Suprapubic skin (tissue), 4 donors: ENCODE results near the gene KRTAP4-6. TPM values are rescaled to one million over a fixed set of nuclear protein-coding genes. Genes with fewer than 3 reads are reported as not detected.
"Not testable (repeated sequence)": the region's sequence is repeated elsewhere in the genome, so short reads cannot be mapped to it uniquely, and the experiment has no call there.

ENCODE experiments used
- DNase-seq, 2 donors: peaks; one replicate each; pipeline ENCODE4 v3.0.0-alpha.2; 2019; ENCODE audit warnings: low spot score in 2 of 2
- H3K27ac ChIP-seq: fragments of 200-600 bp; sonication (generic); one replicate; pipeline ENCODE4 v1.5.1; 2019
- H3K27me3 ChIP-seq: fragments of 200-600 bp; sonication (generic); one replicate; pipeline ENCODE4 v1.5.1; 2019
- H3K36me3 ChIP-seq: fragments of 200-600 bp; sonication (generic); one replicate; pipeline ENCODE4 v1.5.1; 2019
- H3K4me1 ChIP-seq: fragments of 200-600 bp; sonication (generic); one replicate; pipeline ENCODE4 v1.5.1; 2019
- H3K4me3 ChIP-seq: fragments of 200-600 bp; sonication (generic); one replicate; pipeline ENCODE4 v1.5.1; 2019; ENCODE audit warnings: mild to moderate bottlenecking
- H3K9me3 ChIP-seq: fragments of 200-600 bp; sonication (generic); one replicate; pipeline ENCODE4 v1.5.1; 2019
- CTCF ChIP-seq, 2 donors: fragments of 200-600 bp in 1 of 2; fragments of 450-650 bp in 1 of 2; sonication (generic) in 1 of 2; IDR thresholded peaks; one replicate each; pipeline ENCODE4 v1.5.1; 2016 to 2019; ENCODE audit warnings: antibody characterized with exemption in 2 of 2, mild to moderate bottlenecking in 1 of 2, moderate library complexity in 1 of 2
- EP300 ChIP-seq: sonication (generic); formaldehyde crosslinking; IDR thresholded peaks from one replicate; pipeline ENCODE4 v1.6.1; 2017; ENCODE audit warnings: antibody characterized with exemption
- POLR2A ChIP-seq, 2 donors: fragments of 450-650 bp; IDR thresholded peaks; one replicate each; pipeline ENCODE4 v1.6.1; 2017; ENCODE audit warnings: antibody characterized with exemption in 2 of 2, mild to moderate bottlenecking in 2 of 2, moderate library complexity in 2 of 2
- POLR2AphosphoS5 ChIP-seq, 3 donors: sonication (generic); formaldehyde crosslinking; IDR thresholded peaks; one replicate each; pipeline ENCODE4 v1.6.1; 2017; ENCODE audit warnings: antibody characterized with exemption in 3 of 3
- WGBS: methylation state at CpG from one replicate; pipeline ENCODE4 v1.1.5; 2018; 5-methylcytosine and 5-hydroxymethylcytosine counted together
- total RNA-seq, 4 donors: library from RNA; depleted of rRNA; stranded (reverse); fragments of >200 nt; gene quantifications; one replicate each; pipeline ENCODE4 v1.1.0, GENCODE V29; 2016

KRTAP4-6 gene
- total RNA-seq, 4 donors from 2014 or later, result 9.0 to 45.0 (median 13.0) TPM; not detected in 1

DNA sequence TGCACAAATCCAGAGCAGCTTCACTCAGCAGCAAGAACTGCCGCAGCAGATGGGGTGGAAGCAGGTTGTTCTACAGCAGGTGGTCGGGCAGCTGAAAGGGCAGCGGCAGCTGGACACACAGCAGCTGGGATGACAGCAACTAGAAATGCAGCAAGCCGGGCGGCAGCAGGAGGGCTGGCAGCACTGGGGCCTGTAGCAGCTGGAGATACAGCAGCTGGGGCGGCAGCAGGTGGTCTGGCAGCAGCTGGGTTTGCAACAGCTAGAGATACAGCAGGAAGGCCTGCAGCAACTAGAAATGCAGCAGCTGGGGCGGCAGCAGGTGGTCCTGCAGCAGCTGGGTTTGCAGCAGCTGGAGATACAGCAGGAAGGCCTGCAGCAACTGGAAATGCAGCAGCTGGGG is 27.2 kb upstream of the KRTAP4-6 start:
- no peaks in the 10 kb centered on the region for H3K27me3 ChIP-seq
- no peaks in the 10 kb centered on the region for H3K36me3 ChIP-seq
- DNase-seq, result no peak
- TF ChIP-seq CTCF (IDR thresholded peaks at IDR 0.05), result no peak
- TF ChIP-seq POLR2AphosphoS5 (IDR thresholded peaks at IDR 0.05), result no peak
- no peak for TF ChIP-seq EP300
- no peak for TF ChIP-seq POLR2A (IDR thresholded peaks at IDR 0.05)
- H3K4me3 ChIP-seq, result no peak overlapping the region
- H3K27ac ChIP-seq, result no peak overlapping the region
- H3K4me1 ChIP-seq, result no peaks in the 10 kb centered on the region
- no peaks in the 10 kb centered on the region for H3K9me3 ChIP-seq
- 73% methylated on average over 7 of the region's 7 CpGs for WGBS

DNA sequence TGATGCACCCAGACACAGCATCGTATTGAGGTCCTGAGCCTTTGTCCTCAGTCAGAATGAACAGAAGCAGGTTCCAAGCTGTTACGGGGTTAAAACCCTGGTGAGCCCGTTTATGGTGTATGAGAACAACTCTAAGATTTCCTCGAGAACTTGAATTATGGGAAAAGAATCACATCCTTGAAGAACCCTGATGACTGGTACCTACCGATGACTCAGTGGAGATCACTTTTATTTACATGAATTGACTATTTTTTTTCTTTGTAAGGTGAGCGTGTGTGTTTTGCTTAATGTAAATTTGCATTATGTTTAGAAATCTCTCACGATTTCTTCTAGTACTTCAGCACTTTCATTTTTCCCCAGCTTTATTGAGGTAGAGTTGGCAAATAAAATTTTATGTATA is 23.5 kb upstream of the KRTAP4-6 start:
- peaks cover 12% of the 10 kb centered on the region for H3K27me3 ChIP-seq
- no peaks in the 10 kb centered on the region for H3K4me1 ChIP-seq
- DNase-seq, result no peak
- no peaks in the 10 kb centered on the region for H3K9me3 ChIP-seq
- no peaks in the 10 kb centered on the region for H3K36me3 ChIP-seq
- WGBS, result 74% methylated on average over 7 of the region's 7 CpGs
- no peak for TF ChIP-seq POLR2AphosphoS5 (IDR thresholded peaks at IDR 0.05)
- no peak for TF ChIP-seq EP300
- no peak for TF ChIP-seq CTCF (IDR thresholded peaks at IDR 0.05)
- TF ChIP-seq POLR2A (IDR thresholded peaks at IDR 0.05), result no peak
- H3K27ac ChIP-seq, result no peak overlapping the region
- H3K4me3 ChIP-seq, result no peak overlapping the region

DNA sequence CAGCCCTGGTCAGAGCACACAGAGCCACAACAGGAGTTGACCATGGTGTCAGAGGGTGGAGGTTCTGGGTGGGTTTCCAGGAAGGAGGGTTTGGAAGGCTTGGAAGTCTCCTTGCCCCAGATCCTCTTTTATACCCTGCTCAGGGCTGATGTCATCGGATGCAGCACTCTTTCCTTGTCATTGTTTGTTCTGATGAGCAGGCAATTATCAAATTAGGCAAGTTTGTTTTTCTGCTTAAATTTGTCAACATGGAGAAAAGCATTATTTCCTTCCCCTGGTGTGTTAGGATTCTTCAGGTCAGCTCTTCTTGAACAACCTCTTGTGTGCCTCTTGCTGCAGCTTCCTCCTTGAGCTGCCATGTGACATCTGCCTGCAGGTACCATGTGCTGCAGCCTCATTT is 20.3 kb upstream of the KRTAP4-6 start, which contains the start of gene KRTAP4-4:
TSS of gene KRTAP4-4 (minus strand) at position 101 of the 400 bp plus-strand sequence. CDS start at position 44, 57 bp downstream.
- no peak within 1 kb of the TSS for H3K27ac ChIP-seq
- peaks cover 16% of the 10 kb centered on the region for H3K27me3 ChIP-seq
- WGBS, result 76% methylated on average over 1 of the region's 1 CpG
- no peaks in the 10 kb centered on the region for H3K9me3 ChIP-seq
- no peaks in the 10 kb centered on the region for H3K4me1 ChIP-seq
- no peak for TF ChIP-seq POLR2AphosphoS5 (IDR thresholded peaks at IDR 0.05)
- H3K4me3 ChIP-seq, result no peak within 1 kb of the TSS
- DNase-seq, result no peak
- H3K36me3 ChIP-seq, result no peaks in the 10 kb centered on the region

DNA sequence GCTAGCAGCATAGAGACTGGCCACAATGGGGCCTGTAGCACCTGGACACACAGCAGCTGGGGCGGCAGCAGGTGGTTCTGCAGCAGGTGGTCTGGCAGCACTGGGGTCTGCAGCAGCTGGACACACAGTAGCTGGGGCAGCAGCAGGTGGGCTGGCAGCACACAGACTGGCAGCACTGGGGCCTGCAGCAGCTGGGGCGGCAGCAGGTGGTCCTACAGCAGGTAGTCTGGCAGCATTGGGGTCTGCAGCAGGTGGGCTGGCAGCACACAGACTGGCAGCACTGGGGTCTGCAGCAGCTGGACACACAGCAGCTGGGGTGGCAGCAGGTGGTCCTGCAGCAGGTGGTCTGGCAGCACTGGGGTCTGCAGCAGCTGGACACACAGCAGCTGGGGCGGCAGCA is 19.8 kb upstream of the KRTAP4-6 start:
- WGBS, result no CpG with 5 or more reads among the region's 3 CpGs
- not testable (repeated sequence) for H3K9me3 ChIP-seq

DNA sequence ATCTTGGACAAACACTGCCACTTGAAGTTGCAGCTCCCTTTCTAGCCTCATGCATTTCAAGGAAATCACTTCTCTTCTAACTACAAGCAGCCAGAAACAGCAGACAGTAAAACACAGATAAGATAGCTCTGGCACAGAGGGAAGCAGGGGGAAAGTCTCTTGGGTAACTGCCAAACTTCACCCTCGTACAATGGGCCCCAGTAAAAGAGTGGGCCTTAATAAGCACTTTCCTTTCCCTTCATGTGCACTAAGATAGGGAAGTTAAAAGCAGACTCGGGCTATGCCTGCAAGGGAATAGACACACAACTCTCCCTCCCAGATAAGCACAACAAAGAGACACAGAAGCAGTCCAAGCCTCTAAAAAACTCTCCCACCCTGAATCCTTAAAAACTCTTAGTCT is 13.5 kb upstream of the KRTAP4-6 start:
- no peak for DNase-seq
- 42% methylated on average over 2 of the region's 2 CpGs for WGBS
- TF ChIP-seq EP300, result no peak
- no peak for TF ChIP-seq POLR2AphosphoS5 (IDR thresholded peaks at IDR 0.05)
- Histone ChIP-seq H3K4me1 (no peaks in the 10 kb centered on the region), H3K9me3 (no peaks in the 10 kb centered on the region), H3K27me3 (peaks cover 3% of the 10 kb centered on the region), H3K27ac (no peak overlapping the region), H3K36me3 (no peaks in the 10 kb centered on the region), H3K4me3 (no peak overlapping the region)

More for the DNA sequence above, 19.8 kb upstream of the KRTAP4-6 start:
- not testable (repeated sequence) for H3K4me1 ChIP-seq, DNase-seq, H3K36me3 ChIP-seq, H3K27ac ChIP-seq, H3K4me3 ChIP-seq
- H3K27me3 ChIP-seq, result peaks cover 16% of the 10 kb centered on the region

GRCh38 chr17:41151525-41151924 is 11.2 kb upstream of the KRTAP4-6 start:
- no peaks in the 10 kb centered on the region for H3K36me3 ChIP-seq
- no peak overlapping the region for H3K27ac ChIP-seq
- 72% methylated on average over 2 of the region's 2 CpGs for WGBS
- TF ChIP-seq POLR2A (IDR thresholded peaks at IDR 0.05) (no peak), POLR2AphosphoS5 (IDR thresholded peaks at IDR 0.05) (no peak), CTCF (IDR thresholded peaks at IDR 0.05) (no peak), EP300 (no peak)
- no peak overlapping the region for H3K4me3 ChIP-seq
- no peaks in the 10 kb centered on the region for H3K9me3 ChIP-seq
- H3K27me3 ChIP-seq, result no peaks in the 10 kb centered on the region
- DNase-seq, result no peak
- no peaks in the 10 kb centered on the region for H3K4me1 ChIP-seq

DNA sequence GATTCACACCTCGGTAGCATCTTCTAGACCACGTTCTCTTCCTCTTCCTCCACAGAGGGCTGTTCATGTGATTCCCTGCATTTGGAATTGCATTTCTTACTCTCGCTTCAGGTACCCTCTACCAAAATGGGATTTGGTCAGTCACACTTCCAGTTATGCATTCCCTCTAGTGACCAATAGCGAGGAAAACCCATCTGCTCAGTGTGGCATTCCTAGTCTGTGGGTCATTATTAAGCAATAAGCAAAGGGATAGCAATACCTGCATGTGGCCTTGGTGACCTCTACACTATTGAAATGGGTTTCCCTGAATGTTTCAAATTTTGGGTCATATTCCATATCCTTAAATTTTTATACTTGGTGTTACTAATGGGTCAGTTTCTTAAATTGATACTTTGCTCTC is 9.7 kb upstream of the KRTAP4-6 start:
- Histone ChIP-seq H3K4me3 (no peak overlapping the region), H3K4me1 (no peaks in the 10 kb centered on the region), H3K27ac (no peak overlapping the region), H3K9me3 (no peaks in the 10 kb centered on the region), H3K27me3 (no peaks in the 10 kb centered on the region), H3K36me3 (no peaks in the 10 kb centered on the region)
- no peak for DNase-seq
- TF ChIP-seq POLR2AphosphoS5 (IDR thresholded peaks at IDR 0.05) (no peak), POLR2A (IDR thresholded peaks at IDR 0.05) (no peak), EP300 (no peak), CTCF (IDR thresholded peaks at IDR 0.05) (no peak)
- 83% methylated on average over 4 of the region's 4 CpGs for WGBS
